Measurements from ENCODE around the gene TULP4. TPM values are rescaled to one million over a fixed set of nuclear protein-coding genes. Genes with fewer than 3 reads are reported as not detected.

TULP4 gene
- total RNA-seq, 1 experiment from 2014 or later: 21.5 TPM

GRCh38 chr6:158324136-158324535, 11.9 kb downstream of the TULP4 start:
- no peaks in the 10 kb centered on the region for H3K27me3 ChIP-seq (ENCODE audit: low read length)
- H3K9me2 ChIP-seq (replicated peaks; ENCODE audit: low read length): no peaks in the 10 kb centered on the region
- peaks cover 31% of the 10 kb centered on the region for H3K4me1 ChIP-seq (ENCODE audit: insufficient read depth, low read length)
- H3F3A ChIP-seq (ENCODE audit: low read length, unreplicated experiment): peaks cover 8% of the 10 kb centered on the region
- ChIA-PET POLR2A (ENCODE audit: unreplicated experiment) (no interaction called here), CTCF (no interaction called here)
- no peak overlapping the region for H3K4me3 ChIP-seq (ENCODE audit: low read length)
- no peak overlapping the region for H3K27ac ChIP-seq (ENCODE audit: low read length)
- H3K9ac ChIP-seq (ENCODE audit: low read length): no peak overlapping the region
- H3K4me2 ChIP-seq (ENCODE audit: low read length): no peak overlapping the region
- DNase-seq (no peak), ATAC-seq (no peak)
- no peaks in the 10 kb centered on the region for H3K9me3 ChIP-seq (ENCODE audit: low read length)
- no peaks in the 10 kb centered on the region for H4K20me1 ChIP-seq (ENCODE audit: low read length)
- TF ChIP-seq EZH2 (IDR thresholded peaks at IDR 0.05; ENCODE audit: low read length, unreplicated experiment) (no peak), EZH2phosphoT487 (IDR thresholded peaks at IDR 0.05; ENCODE audit: borderline replicate concordance, low read length) (no peak), CTCF (conservative IDR thresholded peaks at IDR 0.05; ENCODE audit: low read depth, low read length) (no peak)
- no peaks in the 10 kb centered on the region for H3K36me3 ChIP-seq (ENCODE audit: low read depth, low read length)
- H2AFZ ChIP-seq (ENCODE audit: low read length): no peak overlapping the region
- BruUV-seq (replicated peaks): no TSS peak
- intact Hi-C loops (cut with micrococcal nuclease): no loop called here
- H3K79me2 ChIP-seq (ENCODE audit: low read length): peaks cover 80% of the 10 kb centered on the region

- no peak overlapping the region for H3K27ac ChIP-seq (ENCODE audit: low read length)
- no TSS peak for BruUV-seq (replicated peaks)
- TF ChIP-seq CTCF (conservative IDR thresholded peaks at IDR 0.05; ENCODE audit: low read depth, low read length) (no peak), EZH2phosphoT487 (IDR thresholded peaks at IDR 0.05; ENCODE audit: borderline replicate concordance, low read length) (no peak), EZH2 (IDR thresholded peaks at IDR 0.05; ENCODE audit: low read length, unreplicated experiment) (no peak)
- CTCF ChIA-PET: no interaction called here
- no peaks in the 10 kb centered on the region for H3K9me3 ChIP-seq (ENCODE audit: low read length)
- H4K20me1 ChIP-seq (ENCODE audit: low read length): no peaks in the 10 kb centered on the region
- no peak overlapping the region for H2AFZ ChIP-seq (ENCODE audit: low read length)
- peaks cover 61% of the 10 kb centered on the region for H3K79me2 ChIP-seq (ENCODE audit: low read length)
- H3K4me3 ChIP-seq (ENCODE audit: low read length): no peak overlapping the region
- intact Hi-C loops (cut with micrococcal nuclease): no loop called here
- no peak for ATAC-seq
- no peaks in the 10 kb centered on the region for H3K27me3 ChIP-seq (ENCODE audit: low read length)
- H3K36me3 ChIP-seq (ENCODE audit: low read depth, low read length): no peaks in the 10 kb centered on the region
- H3K4me1 ChIP-seq (ENCODE audit: insufficient read depth, low read length): peaks cover 18% of the 10 kb centered on the region
- DNase-seq: no peak
- no peaks in the 10 kb centered on the region for H3K9me2 ChIP-seq (replicated peaks; ENCODE audit: low read length)
- H3K9ac ChIP-seq (ENCODE audit: low read length): no peak overlapping the region
- H3F3A ChIP-seq (ENCODE audit: low read length, unreplicated experiment): no peaks in the 10 kb centered on the region
- POLR2A ChIA-PET (ENCODE audit: unreplicated experiment): no interaction called here
- no peak overlapping the region for H3K4me2 ChIP-seq (ENCODE audit: low read length)
These were observed 14.9 kb downstream of the TULP4 start for GRCh38 chr6:158327211-158327610.

- Histone ChIP-seq H3K9ac (ENCODE audit: low read length) (no peak overlapping the region), H3K27ac (ENCODE audit: low read length) (no peak overlapping the region), H2AFZ (ENCODE audit: low read length) (no peak overlapping the region), H4K20me1 (ENCODE audit: low read length) (no peaks in the 10 kb centered on the region), H3K4me3 (ENCODE audit: low read length) (no peak overlapping the region), H3K4me2 (ENCODE audit: low read length) (no peak overlapping the region), H3K27me3 (ENCODE audit: low read length) (no peaks in the 10 kb centered on the region), H3K4me1 (ENCODE audit: insufficient read depth, low read length) (peaks cover under 1% of the 10 kb centered on the region; the same call in 1 of the 2 replicates), H3K79me2 (ENCODE audit: low read length) (peaks cover 47% of the 10 kb centered on the region), H3F3A (ENCODE audit: low read length, unreplicated experiment) (no peaks in the 10 kb centered on the region), H3K36me3 (ENCODE audit: low read depth, low read length) (no peaks in the 10 kb centered on the region), H3K9me3 (ENCODE audit: low read length) (no peaks in the 10 kb centered on the region), H3K9me2 (replicated peaks; ENCODE audit: low read length) (no peaks in the 10 kb centered on the region)
- TF ChIP-seq EZH2 (IDR thresholded peaks at IDR 0.05; ENCODE audit: low read length, unreplicated experiment) (no peak), CTCF (conservative IDR thresholded peaks at IDR 0.05; ENCODE audit: low read depth, low read length) (no peak), EZH2phosphoT487 (IDR thresholded peaks at IDR 0.05; ENCODE audit: borderline replicate concordance, low read length) (no peak)
- DNase-seq (no peak), ATAC-seq (no peak)
- ChIA-PET CTCF (no interaction called here), POLR2A (ENCODE audit: unreplicated experiment) (no interaction called here)
- BruUV-seq (replicated peaks): no TSS peak
- intact Hi-C loops (cut with micrococcal nuclease): no loop called here
These were observed 16.7 kb downstream of the TULP4 start for GRCh38 chr6:158328952-158329351.

Measured in PC-3 (cell line).